Occipital lobe (tissue), 2 donors: ENCODE results near the gene SREK1. TPM values are rescaled to one million over a fixed set of nuclear protein-coding genes. Genes with fewer than 3 reads are reported as not detected.
"Not testable (repeated sequence)": the region's sequence is repeated elsewhere in the genome, so short reads cannot be mapped to it uniquely, and the experiment has no call there.

Experiments used
- DNase-seq: peaks from one replicate; lab custom pipeline; 2025; lab: John Stamatoyannopoulos, UW
- total RNA-seq: library from RNA; depleted of rRNA; stranded (reverse); fragments of >200 nt; gene quantifications from one replicate; pipeline ENCODE4 v1.2.3, GENCODE V29; 2014

Gene SREK1
- total RNA-seq, 1 donor from 2014 or later: 173 TPM

- DNase-seq: no peak
Observed at GRCh38 chr5:66222455-66222854, 78.4 kb downstream of the SREK1 start.

- DNase-seq: not testable (repeated sequence)
Observed at GRCh38 chr5:66222896-66223295, 78.8 kb downstream of the SREK1 start.

- no peak for DNase-seq
Observed at GRCh38 chr5:66223637-66224036, 79.5 kb downstream of the SREK1 start.

GRCh38 chr5:66224274-66224673 lies 80.2 kb downstream of the SREK1 start:
- no peak for DNase-seq

GRCh38 chr5:66224773-66225553 lies 80.9 kb downstream of the SREK1 start:
- no peak for DNase-seq

- DNase-seq: no peak
Observed at GRCh38 chr5:66230551-66230950, 86.5 kb downstream of the SREK1 start.

GRCh38 chr5:66231508-66231907 lies 87.4 kb downstream of the SREK1 start:
- no peak for DNase-seq

- DNase-seq: no peak
Observed at GRCh38 chr5:66232275-66232674, 88.2 kb downstream of the SREK1 start.

GRCh38 chr5:66232706-66233445 lies 88.8 kb downstream of the SREK1 start:
- no peak for DNase-seq

Other genes with a start within 250 kb of the SREK1 start
- 88.3 TPM for gene ERBIN, start 217.7 kb upstream of the SREK1 start, total RNA-seq